NCI-H510A treated with DMSO at 0.1 percent for 48 hours (cell line): ENCODE data around the gene ANAPC5.
"Not testable (repeated sequence)": the region's sequence is repeated elsewhere in the genome, so short reads cannot be mapped to it uniquely, and the experiment has no call there.

Experiments used
- DNase-seq: peaks from one replicate; lab custom pipeline; 2025; lab: John Stamatoyannopoulos, UW

The ANAPC5 gene

GRCh38 chr12:121283841-121284240 is 68.4 kb downstream of the ANAPC5 start:
- no peak for DNase-seq

- no peak for DNase-seq
Observed at GRCh38 chr12:121283388-121283787, 68.8 kb downstream of the ANAPC5 start.

GRCh38 chr12:121282910-121283309 is 69.3 kb downstream of the ANAPC5 start:
- not testable (repeated sequence) for DNase-seq

- no peak for DNase-seq
Observed at GRCh38 chr12:121282072-121282742, 70.0 kb downstream of the ANAPC5 start.

- DNase-seq: not testable (repeated sequence)
Observed at GRCh38 chr12:121281116-121281515, 71.1 kb downstream of the ANAPC5 start.

- DNase-seq: not testable (repeated sequence)
Observed at GRCh38 chr12:121280531-121280930, 71.7 kb downstream of the ANAPC5 start.

- no peak for DNase-seq
Observed at GRCh38 chr12:121279507-121279915, 72.7 kb downstream of the ANAPC5 start.

- DNase-seq: no peak
Observed at GRCh38 chr12:121279071-121279375, 73.2 kb downstream of the ANAPC5 start.

- no peak for DNase-seq
Observed at GRCh38 chr12:121278169-121279070, 73.8 kb downstream of the ANAPC5 start.

- DNase-seq: no peak
Observed at GRCh38 chr12:121277374-121277759, 74.8 kb downstream of the ANAPC5 start.

GRCh38 chr12:121274036-121274763 is 78.0 kb downstream of the ANAPC5 start:
- no peak for DNase-seq

GRCh38 chr12:121273364-121273896 is 78.8 kb downstream of the ANAPC5 start:
- no peak for DNase-seq

GRCh38 chr12:121267822-121268221 is 84.4 kb downstream of the ANAPC5 start:
- no peak for DNase-seq

GRCh38 chr12:121264951-121265515 is 87.2 kb downstream of the ANAPC5 start:
- DNase-seq: no peak

GRCh38 chr12:121264135-121264534 is 88.1 kb downstream of the ANAPC5 start:
- DNase-seq: no peak

GRCh38 chr12:121263206-121263935 is 88.8 kb downstream of the ANAPC5 start:
- no peak for DNase-seq

- no peak for DNase-seq
Observed at GRCh38 chr12:121261398-121261797, 90.8 kb downstream of the ANAPC5 start.

GRCh38 chr12:121260091-121260490 is 92.1 kb downstream of the ANAPC5 start:
- no peak for DNase-seq

GRCh38 chr12:121259074-121259473 is 93.1 kb downstream of the ANAPC5 start:
- DNase-seq: no peak
